Kidney (tissue), 14 donors: ENCODE data around the gene TBL1X. TPM values are rescaled to one million over a fixed set of nuclear protein-coding genes. Genes with fewer than 3 reads are reported as not detected.

ENCODE experiments used
- DNase-seq, 5 donors: peaks; one replicate each; pipeline ENCODE4 v3.0.0-alpha.2; 2013 to 2020
- FAIRE-seq: peaks from 2 replicates; lab custom pipeline; 2012; peaks lifted over from hg19 to GRCh38; lab: Jason Lieb, UNC
- H3K27ac ChIP-seq, 2 donors: one replicate each; pipeline ENCODE4 v1.7.0; 2013; ENCODE audit warnings: low read depth in 2 of 2, low read length in 2 of 2, inconsistent platforms in 1 of 2
- H3K27me3 ChIP-seq: one replicate; pipeline ENCODE4 v1.7.1; 2013; ENCODE audit warnings: low read length, inconsistent platforms; ENCODE audit not compliant: control insufficient read depth, insufficient read depth
- H3K36me3 ChIP-seq, 3 donors: one replicate each; pipeline versions ENCODE4 v1.7.0 to v1.7.1; 2013; ENCODE audit warnings: low read length in 3 of 3, control low read depth in 1 of 3, inconsistent platforms in 1 of 3; ENCODE audit not compliant: insufficient read depth in 3 of 3, control insufficient read depth in 2 of 3
- H3K4me1 ChIP-seq, 3 donors: one replicate each; pipeline versions ENCODE4 v1.7.0 to v1.7.1; 2013; ENCODE audit warnings: low read length in 3 of 3, inconsistent platforms in 1 of 3, low read depth in 1 of 3; ENCODE audit not compliant: control insufficient read depth in 2 of 3, insufficient read depth in 2 of 3
- H3K4me3 ChIP-seq, 3 donors: one replicate each; pipeline versions ENCODE4 v1.7.0 to v1.8.1; 2013; ENCODE audit warnings: low read length in 3 of 3, control low read depth in 1 of 3, inconsistent platforms in 1 of 3
- H3K9ac ChIP-seq, 3 donors: one replicate each; pipeline versions ENCODE4 v1.7.0 to v1.7.1; 2013; ENCODE audit warnings: low read length in 3 of 3, control low read depth in 1 of 3, inconsistent platforms in 1 of 3
- H3K9me3 ChIP-seq, 3 donors: one replicate each; pipeline versions ENCODE4 v1.7.0 to v1.7.1; 2013; ENCODE audit warnings: low read length in 3 of 3, control low read depth in 1 of 3, inconsistent platforms in 1 of 3; ENCODE audit not compliant: control insufficient read depth in 2 of 3, insufficient read depth in 1 of 3
- CTCF ChIP-seq: IDR thresholded peaks from 3 replicates; pipeline ENCODE4 v1.5.1; 2012; ENCODE audit warnings: mild to moderate bottlenecking, moderate library complexity, borderline replicate concordance; ENCODE audit not compliant: insufficient read depth; ENCODE audit errors: extremely low read depth
- intact Hi-C: fragments of 100-400 bp; cut with DNase I; formaldehyde crosslinking; loops from one replicate; pipeline ENCODE4 v1.11.1; 2022
- polyA plus RNA-seq: library from polyadenylated mRNA; stranded (reverse); fragments of 350-450 nt; fragmentation: Illumina TruSeq; extraction: RNeasy Lipid Tissue Mini Kit (QIAGEN cat#74804); gene quantifications from one replicate; pipeline ENCODE4 v1.2.3, GENCODE V29; 2014; ENCODE audit warnings: low read depth, low replicate concordance; ENCODE audit not compliant: insufficient read depth
- total RNA-seq: library from RNA; stranded (reverse); fragmentation: NEBNext Ultra II Directional; extraction: Animal tissue kit (Norgen Biotek cat#: 25700); gene quantifications from one replicate; pipeline ENCODE4 v1.2.1, GENCODE V29; 2021
- donor health status: control.
- donor health status: control.
- donor health status: control.
- donor health status: control.
- donor health status: control.
- donor health status: DM: yes; HTN: yes; CAD: no.
- donor health status: Normal renal cell carcinoma (clear cell type).

Gene TBL1X
- total and polyA plus RNA-seq, 2 donors from 2014 or later: 12.5 to 43.0 TPM

DNA sequence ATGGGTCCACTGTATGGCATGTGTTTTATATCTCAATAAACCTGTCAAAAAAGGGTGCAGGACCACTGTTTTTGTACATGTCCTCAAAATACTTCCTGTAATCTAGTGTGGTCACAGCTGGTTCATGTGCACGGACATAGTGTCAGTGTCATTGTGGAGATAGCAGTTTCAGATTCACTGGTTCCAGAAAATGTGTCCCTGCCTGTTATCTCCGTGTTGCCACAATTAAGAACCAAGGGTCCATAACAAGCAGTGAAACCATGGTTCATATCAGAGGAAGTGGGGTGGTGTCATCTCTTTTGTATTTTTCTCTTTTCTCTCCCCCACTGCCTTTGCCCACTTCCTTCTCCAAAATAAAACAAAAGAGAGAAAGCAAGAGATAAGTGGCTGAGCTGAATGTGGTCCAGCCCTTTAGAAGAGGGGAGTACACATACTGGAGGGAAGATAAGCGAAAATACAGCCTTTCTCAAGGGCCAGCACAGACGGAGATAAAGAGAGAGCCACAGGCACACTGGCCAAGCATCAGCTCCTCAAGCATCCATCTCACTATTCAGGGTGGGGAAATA lies 51.2 kb downstream of the TBL1X start:
- FAIRE-seq (no peak), DNase-seq (no peak)
- TF ChIP-seq CTCF: no peak
- Histone ChIP-seq H3K9ac (no peak overlapping the region), H3K9me3 (no peaks in the 10 kb centered on the region), H3K27ac (no peak overlapping the region), H3K4me3 (no peak overlapping the region), H3K27me3 (no peaks in the 10 kb centered on the region), H3K36me3 (no peaks in the 10 kb centered on the region), H3K4me1 (peaks cover 0 to 2% (median 0%) of the 10 kb centered on the region in 3 donors)
- intact Hi-C loops: no loop called here

GRCh38 chrX:9516635-9517034 lies 51.8 kb downstream of the TBL1X start:
- FAIRE-seq (no peak), DNase-seq (no peak)
- peaks cover 0 to 2% (median 0%) of the 10 kb centered on the region in 3 donors for H3K4me1 ChIP-seq
- H3K9ac ChIP-seq: no peak overlapping the region
- no peak overlapping the region for H3K4me3 ChIP-seq
- no peak overlapping the region for H3K27ac ChIP-seq
- H3K27me3 ChIP-seq: no peaks in the 10 kb centered on the region
- H3K9me3 ChIP-seq: no peaks in the 10 kb centered on the region
- intact Hi-C loops: no loop called here
- TF ChIP-seq CTCF: no peak
- no peaks in the 10 kb centered on the region for H3K36me3 ChIP-seq

DNA sequence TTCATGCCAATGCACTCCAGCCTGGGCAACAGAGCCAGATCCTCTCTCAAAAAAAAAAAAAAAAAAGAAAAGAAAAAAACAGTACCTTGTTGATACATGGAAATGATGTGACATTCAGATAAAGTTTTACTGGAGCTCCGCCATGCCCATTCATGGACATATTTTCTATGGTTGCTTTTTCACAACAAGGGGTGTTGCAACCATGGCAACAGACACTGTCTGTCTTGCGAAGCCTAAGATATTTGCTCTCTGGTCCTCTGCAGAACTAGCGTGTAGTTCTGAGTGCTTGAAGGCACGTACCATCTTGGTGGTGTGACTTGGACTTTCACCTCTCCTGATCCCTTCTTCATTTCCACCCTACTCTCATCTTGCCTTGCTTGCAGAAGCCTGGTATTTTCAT lies 53.2 kb downstream of the TBL1X start:
- no peaks in the 10 kb centered on the region for H3K27me3 ChIP-seq
- no peak for DNase-seq
- no peak for FAIRE-seq
- no peaks in the 10 kb centered on the region for H3K36me3 ChIP-seq
- intact Hi-C loops: no loop called here
- no peak overlapping the region for H3K27ac ChIP-seq
- H3K9ac ChIP-seq: no peak overlapping the region
- H3K4me1 ChIP-seq: peaks cover 0 to 2% (median 0%) of the 10 kb centered on the region in 3 donors
- H3K4me3 ChIP-seq: no peak overlapping the region
- no peaks in the 10 kb centered on the region for H3K9me3 ChIP-seq
- TF ChIP-seq CTCF: no peak

DNA sequence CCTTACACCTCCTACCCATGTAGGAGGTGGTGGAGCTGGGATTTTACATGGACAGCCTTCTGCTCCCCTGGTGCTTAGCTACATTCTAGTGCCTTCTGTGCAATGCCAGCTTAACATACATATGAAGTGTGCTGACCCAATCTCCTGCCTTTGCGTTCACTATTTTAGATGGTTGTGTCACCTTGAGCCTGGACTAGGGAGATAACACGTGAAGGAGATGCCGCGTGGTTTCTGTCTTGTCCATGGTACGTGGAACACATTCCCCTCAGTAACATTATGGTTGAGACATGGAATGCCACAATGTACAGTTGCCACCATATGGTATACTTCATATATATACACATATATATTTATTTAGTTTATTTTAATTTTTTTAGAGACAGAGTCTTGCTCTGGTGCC lies 54.0 kb downstream of the TBL1X start:
- Histone ChIP-seq H3K9me3 (no peaks in the 10 kb centered on the region), H3K27me3 (no peaks in the 10 kb centered on the region), H3K36me3 (no peaks in the 10 kb centered on the region), H3K4me3 (no peak overlapping the region), H3K27ac (no peak overlapping the region), H3K4me1 (peaks cover 0 to 2% (median 0%) of the 10 kb centered on the region in 3 donors), H3K9ac (no peak overlapping the region)
- no peak for FAIRE-seq
- TF ChIP-seq CTCF: no peak
- intact Hi-C loops: no loop called here
- no peak for DNase-seq
